GM13976 (cell line): ENCODE results near the gene MYO1G.
"Not testable (repeated sequence)": the region's sequence is repeated elsewhere in the genome, so short reads cannot be mapped to it uniquely, and the experiment has no call there.

ENCODE experiments used
- DNase-seq: peaks from one replicate; pipeline ENCODE4 v3.0.0; 2012; ENCODE audit warnings: low spot score
- CTCF ChIP-seq: IDR thresholded peaks from 2 replicates; pipeline ENCODE4 v1.5.1; 2012; ENCODE audit warnings: borderline replicate concordance, mild to moderate bottlenecking; ENCODE audit not compliant: insufficient read depth; ENCODE audit errors: extremely low read depth, missing control alignments, control extremely low read depth
- in situ Hi-C: fragments of 300-500 bp; cut with MboI; formaldehyde crosslinking; loops from one replicate; pipeline ENCODE4 v1.12.0; 2022; ENCODE audit warnings: low sequenced_read_pairs, mixed read lengths, inconsistent platforms; ENCODE audit not compliant: unreplicated experiment

Gene MYO1G

DNA sequence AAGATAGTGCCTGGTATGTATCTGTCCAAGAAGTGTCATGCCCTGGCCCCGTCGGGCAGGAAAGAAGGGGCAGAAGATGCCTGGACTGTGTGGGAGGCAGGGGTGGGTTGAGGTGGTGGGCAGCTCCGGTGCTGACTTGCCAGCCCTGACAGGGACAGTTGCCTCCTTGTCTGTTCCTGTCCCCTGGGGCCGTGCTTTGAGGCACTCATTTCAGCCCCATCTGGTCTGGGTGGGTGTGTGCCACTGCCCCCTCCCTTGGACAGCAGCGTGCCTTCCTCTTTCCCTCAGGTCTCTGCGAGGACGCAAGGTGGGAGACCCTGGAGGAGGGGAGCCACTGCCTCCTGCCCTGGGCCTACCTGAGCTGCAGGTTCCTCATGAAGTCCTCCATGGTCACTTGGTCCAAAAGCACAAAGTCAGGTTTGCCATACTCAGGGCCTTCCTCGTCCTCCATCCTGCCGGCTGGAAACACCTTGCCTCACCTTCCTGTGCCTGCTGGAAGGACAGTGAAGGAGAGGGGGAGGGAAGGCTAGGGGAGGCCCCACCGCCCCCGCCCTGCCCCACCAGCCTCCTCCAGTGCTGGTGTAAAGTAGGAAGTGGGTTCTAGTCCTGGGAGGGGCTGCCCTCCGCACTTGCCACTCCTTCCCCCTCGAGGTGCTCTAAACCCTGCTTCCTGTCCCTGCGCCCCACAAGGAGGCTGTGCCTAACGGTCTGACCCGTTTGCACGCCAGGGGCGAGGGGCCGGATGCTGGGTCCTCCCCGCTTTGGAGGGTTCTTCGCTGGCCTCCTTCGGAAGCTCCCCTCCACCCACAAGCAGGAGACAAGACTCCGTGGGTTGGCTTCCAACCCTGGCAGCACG, at the start of gene MYO1G:
Gene MYO1G (minus strand): TSS at position 505 of the 856 bp plus-strand sequence. CDS start 54 bp downstream, at position 451.
- DNase-seq: peak; percentile 85
- no peak for TF ChIP-seq CTCF
- in situ Hi-C loops: no loop called here

DNA sequence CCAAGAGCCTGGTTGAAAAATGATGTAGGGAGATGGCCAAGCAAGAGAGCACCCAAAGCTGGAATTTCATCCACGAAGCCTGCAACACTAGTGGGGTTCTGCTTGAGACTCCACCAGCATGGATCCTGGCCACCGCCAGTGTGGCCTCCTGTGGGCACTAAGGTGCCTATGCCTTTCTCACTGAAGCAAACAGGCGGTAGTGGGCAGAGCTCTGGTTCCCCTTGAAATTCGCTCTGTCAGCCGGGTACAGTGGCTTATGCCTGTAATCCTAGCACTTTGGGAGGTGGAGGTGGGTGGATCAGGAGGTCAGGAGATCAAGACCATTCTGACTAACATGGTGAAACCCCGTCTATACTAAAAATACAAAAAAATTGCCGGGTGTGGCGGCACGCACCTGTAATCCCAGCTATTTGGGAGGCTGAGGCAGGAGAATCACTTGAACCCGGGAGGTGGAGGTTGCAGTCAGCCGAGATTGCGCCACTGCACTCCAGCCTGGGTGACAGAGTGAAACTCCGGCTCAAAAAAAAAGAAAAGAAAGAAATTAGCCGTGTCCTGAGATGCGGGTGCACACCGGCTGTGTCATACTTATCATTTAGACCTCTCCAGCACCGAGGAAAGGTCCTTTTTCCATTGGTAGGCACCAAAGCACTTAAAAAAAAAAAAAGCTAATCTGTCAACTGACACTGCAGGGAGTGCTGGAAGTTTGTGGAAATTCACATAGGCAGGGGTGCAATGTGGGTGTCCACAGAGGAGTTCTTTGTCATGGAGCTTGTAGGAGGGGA, 49.5 kb upstream of the MYO1G start:
- TF ChIP-seq CTCF: no peak
- in situ Hi-C loops: no loop called here
- DNase-seq: no peak

DNA sequence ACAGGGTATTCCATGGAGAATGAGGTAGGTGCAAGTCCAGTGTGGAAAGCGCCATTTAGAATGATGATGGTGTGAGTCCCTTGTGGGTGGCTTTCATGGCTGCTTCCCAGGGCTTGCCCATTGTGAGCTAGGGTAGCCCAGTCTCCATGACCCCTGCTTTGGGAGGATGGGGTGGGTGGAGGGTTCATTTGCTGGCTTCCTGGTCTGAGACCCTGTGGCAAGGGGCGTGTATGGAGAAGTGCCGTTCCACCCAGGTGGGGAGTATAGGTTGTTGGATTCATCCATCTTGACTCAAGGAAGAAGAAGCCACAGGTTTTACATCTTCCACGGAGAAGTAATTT, 48.9 kb upstream of the MYO1G start:
- in situ Hi-C loops: no loop called here
- DNase-seq: no peak
- TF ChIP-seq CTCF: no peak

GRCh38 chr7:45026984-45027773, 48.4 kb upstream of the MYO1G start:
- no peak for TF ChIP-seq CTCF
- in situ Hi-C loops: no loop called here
- no peak for DNase-seq

DNA sequence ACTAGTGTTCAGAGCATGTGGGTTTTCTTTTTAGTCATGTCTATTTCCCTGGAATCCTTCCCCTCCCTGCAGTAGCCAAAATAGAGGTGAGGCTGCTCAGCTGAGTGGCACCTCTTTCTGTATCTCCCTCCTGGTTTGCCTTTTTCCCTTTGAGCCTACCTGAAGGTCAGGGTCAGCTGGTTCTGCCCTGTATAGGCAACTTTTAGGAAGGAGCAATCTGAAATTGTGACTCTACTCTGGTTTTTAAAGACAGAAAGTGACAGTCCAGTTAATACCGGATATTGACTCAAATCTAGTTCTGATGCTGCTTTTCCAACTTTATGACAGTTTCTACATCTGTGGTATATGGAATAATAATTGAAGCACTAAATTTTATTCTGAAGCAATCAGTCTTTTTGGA, 47.2 kb upstream of the MYO1G start:
- DNase-seq: no peak
- no peak for TF ChIP-seq CTCF
- in situ Hi-C loops: no loop called here

- in situ Hi-C loops, DNase-seq: not testable (repeated sequence)
Measured at GRCh38 chr7:45025473-45025872, 46.7 kb upstream of the MYO1G start.
